GM12878 (cell line): ENCODE results near the gene BIN1. TPM values are rescaled to one million over a fixed set of nuclear protein-coding genes. Genes with fewer than 3 reads are reported as not detected.

Experiments
- ATAC-seq: fragments of 200-7000 bp; cut with Tn5 transposase; 3 replicates; pipeline ENCODE4 v1.9.1; 2020; ENCODE audit warnings: mild to moderate bottlenecking, moderate library complexity
- BruUV-seq: library from RNA; stranded (reverse); fragments of 400-500 nt; replicated peaks from 2 replicates; lab custom pipeline; 2021; lab: Mats Ljungman, UMichigan
- CTCF ChIA-PET: fragments of 300-600 bp; sonication (Branson Sonifier 250); formaldehyde crosslinking; extraction: SDS; loops from one replicate; lab custom pipeline; 2021; ENCODE audit warnings: inconsistent platforms; lab: Yijun Ruan, JAX
- POLR2A ChIA-PET: fragments of 350-600 bp; formaldehyde crosslinking; extraction: SDS; loops from one replicate; lab custom pipeline; 2021; ENCODE audit warnings: inconsistent platforms; lab: Charles Lee
- RAD21 ChIA-PET: fragments of 300-600 bp; sonication (Branson Sonifier 250); formaldehyde crosslinking; loops from one replicate; lab custom pipeline; 2023; ENCODE audit warnings: antibody characterized with exemption; ENCODE audit not compliant: unreplicated experiment; lab: Charles Lee
- SMC1A ChIA-PET: fragments of 300-600 bp; sonication (Branson Sonifier 250); formaldehyde crosslinking; loops from one replicate; lab custom pipeline; 2023; ENCODE audit not compliant: unreplicated experiment, uncharacterized antibody; lab: Charles Lee
- DNase-seq: peaks from one replicate; pipeline ENCODE4 v3.0.0-alpha.2; 2011; ENCODE audit warnings: low read depth, low spot score
- FAIRE-seq: peaks from 3 replicates; lab custom pipeline; 2011; peaks lifted over from hg19 to GRCh38; lab: Jason Lieb, UNC
- H2AFZ ChIP-seq: 2 replicates; pipeline ENCODE4 v1.6.0; 2011; ENCODE audit warnings: low read depth, low read length, control low read depth; ENCODE audit not compliant: control insufficient read depth
- H3K27ac ChIP-seq: 2 replicates; pipeline ENCODE4 v1.5.1; 2011; ENCODE audit warnings: control low read depth; ENCODE audit not compliant: control insufficient read depth, insufficient read depth
- H3K27me3 ChIP-seq, 2 experiments: replicated peaks in 1 of 2; 2 replicates each; pipeline versions ENCODE4 v1.6.0 to v1.6.1; 2011; ENCODE audit warnings: low read length in 1 of 2; ENCODE audit not compliant: control insufficient read depth in 2 of 2, insufficient read depth in 2 of 2
- H3K36me3 ChIP-seq, 2 experiments: 2 replicates each; pipeline ENCODE4 v1.5.1; 2011; ENCODE audit warnings: low read length in 1 of 2; ENCODE audit not compliant: control insufficient read depth in 2 of 2, insufficient read depth in 2 of 2
- H3K4me1 ChIP-seq: 2 replicates; pipeline ENCODE4 v1.6.1; 2011; ENCODE audit warnings: mild to moderate bottlenecking, low read length, moderate library complexity, mixed read lengths; ENCODE audit not compliant: control insufficient read depth, insufficient read depth
- H3K4me2 ChIP-seq: 2 replicates; pipeline ENCODE4 v1.6.0; 2011; ENCODE audit warnings: control low read depth; ENCODE audit not compliant: control insufficient read depth, insufficient read depth
- H3K4me3 ChIP-seq: fragments of 200-600 bp; sonication (generic); 2 replicates; pipeline ENCODE4 v1.5.1; 2016
- H3K79me2 ChIP-seq: 2 replicates; pipeline ENCODE4 v1.6.0; 2011; ENCODE audit warnings: low read length; ENCODE audit not compliant: control insufficient read depth, insufficient read depth
- H3K9ac ChIP-seq: 2 replicates; pipeline ENCODE4 v1.8.0; 2011; ENCODE audit warnings: low read length, control low read depth, mixed read lengths; ENCODE audit not compliant: control insufficient read depth, insufficient read depth
- H3K9me3 ChIP-seq: replicated peaks from 3 replicates; pipeline ENCODE4 v1.5.1; 2011; ENCODE audit warnings: mild to moderate bottlenecking, low read length; ENCODE audit not compliant: control insufficient read depth, insufficient read depth
- H4K20me1 ChIP-seq: 2 replicates; pipeline ENCODE4 v1.6.0; 2011; ENCODE audit not compliant: control insufficient read depth, insufficient read depth
- NRF1 ChIP-seq: conservative IDR thresholded peaks from 2 replicates; pipeline ENCODE4 v1.6.1; 2011; ENCODE audit warnings: mild to moderate bottlenecking, low read depth, low read length, improper control_type of control experiment
- SIN3A ChIP-seq: IDR thresholded peaks from 2 replicates; pipeline ENCODE4 v1.6.1; 2012; ENCODE audit warnings: low read depth, low read length, improper control_type of control experiment
- SREBF2 ChIP-seq: IDR thresholded peaks from 2 replicates; pipeline ENCODE4 v1.6.1; 2012; ENCODE audit warnings: mild to moderate bottlenecking, low read length
- TAF1 ChIP-seq: IDR thresholded peaks from 2 replicates; pipeline ENCODE4 v1.6.1; 2011; ENCODE audit warnings: mild to moderate bottlenecking, low read depth, low read length, borderline replicate concordance
- ZNF207 ChIP-seq: fragments of 450-650 bp; IDR thresholded peaks from 2 replicates; pipeline ENCODE4 v1.6.1; 2014; ENCODE audit warnings: antibody characterized with exemption, mild to moderate bottlenecking, borderline replicate concordance
- WGBS: methylation state at CpG from one replicate; pipeline ENCODE4 v1.1.6; 2016; ENCODE audit warnings: low lambda C conversion rate; ENCODE audit not compliant: insufficient replicate concordance, insufficient coverage; ENCODE audit errors: missing lambda C conversion rate; 5-methylcytosine and 5-hydroxymethylcytosine counted together
- in situ Hi-C: fragments of 300-500 bp; cut with MboI; formaldehyde crosslinking; loops from 9 replicates; pipeline ENCODE4 v1.14.3; 2018; ENCODE audit warnings: mixed read lengths
- intact Hi-C: fragments of 100-400 bp; cut with micrococcal nuclease; formaldehyde crosslinking; loops from one replicate; pipeline ENCODE4 v1.14.2; 2022; ENCODE audit not compliant: unreplicated experiment
- polyA plus RNA-seq, 11 experiments: library from polyadenylated mRNA; depleted of rRNA in 4 of 11; unstranded in 6 of 11; stranded (reverse) in 5 of 11; fragments of >200 nt; fragmentation: Nextera tagmentation in 4 of 11; fragmentation: Illumina TruSeq in 1 of 11; extraction: Ambion mirVana in 4 of 11; extraction: Trizol in 1 of 11; gene quantifications; 1 replicate in 1 of 11; 2 replicates in 10 of 11; pipeline versions ENCODE4 v1.2.1 to v1.2.3, GENCODE V29; 2011 to 2016; ENCODE audit warnings: inconsistent platforms in 2 of 11, missing spikeins in 2 of 11, low read depth in 1 of 11
- total RNA-seq, 4 experiments: library from RNA; depleted of rRNA in 3 of 4; stranded (reverse); fragments of >200 nt in 3 of 4; fragmentation: Illumina TruSeq in 1 of 4; extraction: Trizol in 1 of 4; gene quantifications; 2 replicates each; pipeline versions ENCODE4 v1.2.1 to v1.2.3, GENCODE V29; 2013 to 2021

Gene BIN1
- total and polyA plus RNA-seq, 10 of the 15 experiments (the other 5 are each of a cell fraction or from before 2014, with no cell fraction given), result 0.32 to 21.3 (median 11.2) TPM

GRCh38 chr2:127065299-127065939 lies 41.5 kb downstream of the BIN1 start:
- Histone ChIP-seq H4K20me1 (no peaks in the 10 kb centered on the region), H3K36me3 (no peaks in the 10 kb centered on the region; a peak in 1 of 4 replicates), H3K9me3 (no peaks in the 10 kb centered on the region), H3K4me3 (no peak overlapping the region), H3K79me2 (no peaks in the 10 kb centered on the region), H3K27ac (0 out of 2 replicates have a peak overlapping the region, but pooled peaks have one; percentile 55), H3K4me1 (peaks cover 11% of the 10 kb centered on the region), H2AFZ (no peak overlapping the region), H3K9ac (peak overlapping the region; percentile 26; the same call in 1 of the 2 replicates), H3K27me3 (no peaks in the 10 kb centered on the region), H3K4me2 (no peak overlapping the region)
- RAD21 ChIA-PET, result interaction anchor here (0.5 to 1.8 kb wide), 5 partner anchors 9 to 208 kb away, joined by 3 to 6 read pairs (median 3); no protein-coding TSS in a partner anchor
- TF ChIP-seq SREBF2, result no peak
- no peak for TF ChIP-seq ZNF207
- no peak for TF ChIP-seq SIN3A
- no peak for TF ChIP-seq NRF1
- TF ChIP-seq TAF1, result no peak
- DNase-seq (no peak), FAIRE-seq (no peak), ATAC-seq (no peak)
- POLR2A ChIA-PET, result interaction anchor here (1.3 kb wide), 1 partner anchor 9 kb away, joined by 5 read pairs; no protein-coding TSS in a partner anchor
- no TSS peak for BruUV-seq
- in situ Hi-C loops (no loop called here), intact Hi-C loops (loop anchor here (5.0 kb wide), 2 partner anchors 92 to 107 kb away; no protein-coding TSS in a partner anchor)
- 88% methylated on average over 13 of the region's 13 CpGs for WGBS
- SMC1A ChIA-PET, result no interaction called here
- CTCF ChIA-PET, result interaction anchor here (0.9 to 2.0 kb wide), 3 partner anchors 22 to 108 kb away, joined by 3 to 5 read pairs (median 3); no protein-coding TSS in a partner anchor
